Measurements from ENCODE around the gene ZC3H6. TPM values are rescaled to one million over a fixed set of nuclear protein-coding genes. Genes with fewer than 3 reads are reported as not detected.

ZC3H6 gene
- total and polyA plus RNA-seq, 12 donors: 0.83 to 29.5 (median 25.0) TPM

DNA sequence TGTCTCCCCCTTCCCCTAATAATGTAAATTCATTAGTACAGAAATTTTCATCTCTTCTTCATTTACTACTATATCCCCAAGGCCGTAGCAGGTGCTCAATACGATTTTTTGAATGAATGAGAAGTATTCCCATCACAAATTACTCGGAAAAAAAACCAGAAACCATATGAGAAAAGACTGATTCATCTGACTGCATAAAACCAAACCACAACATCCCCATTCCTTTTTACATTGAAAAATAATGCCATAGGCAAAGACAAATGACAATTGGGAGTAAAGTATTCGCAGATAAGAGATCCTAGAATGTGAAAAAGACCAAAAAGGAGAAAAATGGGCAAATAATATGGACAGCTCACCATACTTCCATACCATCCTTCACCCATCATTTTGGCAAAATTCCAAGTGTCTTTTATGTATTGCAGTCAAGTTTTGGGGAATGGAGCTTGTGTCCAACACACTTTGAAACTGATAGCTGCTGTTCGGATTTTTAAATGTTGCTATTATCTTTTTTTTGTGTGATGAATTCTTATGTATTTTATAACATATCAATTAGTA lies 22.1 kb upstream of the ZC3H6 start:
- Histone ChIP-seq H3K36me3 (peaks cover 0 to 23% (median 6%) of the 10 kb centered on the region in 9 donors), H3K27ac (no peak overlapping the region), H3K4me3 (peak overlapping the region in 1 of 10 donors; percentile 84), H3K27me3 (no peaks in the 10 kb centered on the region), H3K9me3 (no peaks in the 10 kb centered on the region), H3K4me1 (peaks cover 0 to 36% (median 14%) of the 10 kb centered on the region in 9 donors)
- intact Hi-C loops (cut with DNase I): loop anchor here in 8 of 10 donors (10.0 kb wide), 6 partner anchors 61 to 359 kb away; partner anchors contain the start of genes TMEM87B (in 4 of the 8), CHCHD5 (in 1 of the 8), MERTK (in 1 of the 8) and RGPD8 (in 1 of the 8)
- TF ChIP-seq, protein P1, sequence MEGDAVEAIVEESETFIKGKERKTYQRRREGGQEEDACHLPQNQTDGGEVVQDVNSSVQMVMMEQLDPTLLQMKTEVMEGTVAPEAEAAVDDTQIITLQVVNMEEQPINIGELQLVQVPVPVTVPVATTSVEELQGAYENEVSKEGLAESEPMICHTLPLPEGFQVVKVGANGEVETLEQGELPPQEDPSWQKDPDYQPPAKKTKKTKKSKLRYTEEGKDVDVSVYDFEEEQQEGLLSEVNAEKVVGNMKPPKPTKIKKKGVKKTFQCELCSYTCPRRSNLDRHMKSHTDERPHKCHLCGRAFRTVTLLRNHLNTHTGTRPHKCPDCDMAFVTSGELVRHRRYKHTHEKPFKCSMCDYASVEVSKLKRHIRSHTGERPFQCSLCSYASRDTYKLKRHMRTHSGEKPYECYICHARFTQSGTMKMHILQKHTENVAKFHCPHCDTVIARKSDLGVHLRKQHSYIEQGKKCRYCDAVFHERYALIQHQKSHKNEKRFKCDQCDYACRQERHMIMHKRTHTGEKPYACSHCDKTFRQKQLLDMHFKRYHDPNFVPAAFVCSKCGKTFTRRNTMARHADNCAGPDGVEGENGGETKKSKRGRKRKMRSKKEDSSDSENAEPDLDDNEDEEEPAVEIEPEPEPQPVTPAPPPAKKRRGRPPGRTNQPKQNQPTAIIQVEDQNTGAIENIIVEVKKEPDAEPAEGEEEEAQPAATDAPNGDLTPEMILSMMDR (IDR thresholded peaks at IDR 0.05): no peak
- no peak for ATAC-seq
- DNase-seq: no peak
- 91 to 93% methylated on average over 5 of the region's 5 CpGs for WGBS, 2 donors

DNA sequence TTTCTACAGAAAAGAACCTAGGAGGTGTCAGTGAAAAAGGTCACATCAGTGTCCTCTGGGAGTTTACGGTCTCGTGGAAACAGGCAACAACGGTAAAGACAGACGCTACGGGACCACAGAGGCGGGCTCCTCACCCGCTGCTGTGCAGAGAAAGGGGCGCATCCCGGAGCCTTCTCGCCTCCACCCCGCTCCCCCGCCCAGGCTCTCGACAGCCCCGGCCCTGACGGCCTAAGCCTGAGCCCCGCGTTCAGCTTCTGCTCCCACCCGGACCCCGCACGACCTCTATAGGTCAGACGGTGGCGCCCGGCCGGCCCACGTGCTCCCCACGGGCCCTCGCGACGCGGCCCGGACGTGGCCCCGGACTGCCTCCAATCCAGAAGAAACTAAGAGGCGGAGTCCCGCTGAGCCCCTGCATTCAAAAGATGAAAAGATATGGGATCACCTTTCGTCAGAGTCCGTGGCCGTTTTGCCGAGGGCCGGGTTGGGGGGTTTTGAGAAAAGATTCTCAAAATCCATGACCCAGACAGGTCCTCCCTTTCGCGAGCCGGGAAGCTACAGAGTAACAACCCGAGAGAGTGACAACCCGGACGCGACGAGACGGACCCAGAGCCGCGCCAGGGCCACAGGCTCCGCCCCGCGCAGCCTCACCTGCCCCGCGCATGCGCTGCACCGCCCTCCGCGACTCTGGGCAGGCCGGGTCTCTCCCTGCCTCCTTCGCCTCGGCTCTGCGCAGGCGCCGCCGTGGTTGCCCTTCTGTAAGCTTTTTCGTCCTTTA lies 20.7 kb upstream of the ZC3H6 start, which contains the start of gene ZC3H8:
ZC3H8 (minus strand) TSS at position 577 of the 775 bp plus-strand sequence; CDS start at position 516, 61 bp downstream.
- intact Hi-C loops (cut with DNase I): loop anchor here in 9 of 10 donors (2.0 to 10.0 kb wide), 11 partner anchors 20 to 360 kb away; partner anchors contain the start of genes TMEM87B (in 4 of the 9), ZC3H6 (in 3 of the 9), RGPD8 (in 2 of the 9) and CHCHD5 (in 1 of the 9)
- TF ChIP-seq, protein P1 (IDR thresholded peaks at IDR 0.05): peak in 3 of 9 donors; percentile 10 to 26 (median 15)

DNA sequence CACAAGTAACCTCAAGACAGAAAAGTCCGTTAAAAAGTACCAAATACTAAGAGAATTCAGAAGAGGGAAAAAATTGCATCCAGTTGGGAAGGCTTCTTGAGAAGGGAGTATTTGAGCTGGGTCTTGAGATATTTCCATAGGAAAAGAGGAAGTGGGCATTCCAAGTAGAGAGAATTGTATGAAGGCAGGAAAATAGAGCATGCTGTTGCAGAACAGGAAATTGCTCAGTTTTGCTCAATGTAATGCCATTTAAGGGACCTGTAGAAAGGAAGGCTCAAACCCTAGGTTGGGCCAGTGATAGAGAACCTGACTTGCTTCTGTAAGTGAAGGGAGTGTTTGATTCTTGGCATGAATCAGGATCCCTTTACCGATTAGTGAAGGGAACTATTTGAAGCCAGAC lies 19.5 kb upstream of the ZC3H6 start:
- ATAC-seq (no peak), DNase-seq (no peak)
- WGBS, 2 donors: 75 to 85% methylated on average over 2 of the region's 2 CpGs
- TF ChIP-seq, protein P1 (IDR thresholded peaks at IDR 0.05): no peak
- Histone ChIP-seq H3K4me1 (peaks cover 0 to 44% (median 14%) of the 10 kb centered on the region in 9 donors), H3K4me3 (peak overlapping the region in 1 of 10 donors; percentile 84), H3K36me3 (no peaks in the 10 kb centered on the region), H3K27me3 (no peaks in the 10 kb centered on the region), H3K27ac (peak overlapping the region in 1 of 10 donors; percentile 88), H3K9me3 (no peaks in the 10 kb centered on the region)
- intact Hi-C loops (cut with DNase I): loop anchor here in 9 of 10 donors (2.0 to 10.0 kb wide), 11 partner anchors 19 to 361 kb away; partner anchors contain the start of genes TMEM87B (in 4 of the 9), ZC3H6 (in 3 of the 9), RGPD8 (in 2 of the 9) and CHCHD5 (in 1 of the 9)

More for the DNA sequence above, 20.7 kb upstream of the ZC3H6 start, which contains the start of gene ZC3H8:
- H3K4me3 ChIP-seq: peak within 1 kb of the TSS; percentile 52 to 84 (median 73)
- peaks cover 0 to 42% (median 14%) of the 10 kb centered on the region in 9 donors for H3K4me1 ChIP-seq
- ATAC-seq (peak; percentile 99 to 100 (median 99)), DNase-seq (peak; percentile 93 to 97)
- peak within 1 kb of the TSS; percentile 33 to 91 (median 86) for H3K27ac ChIP-seq
- H3K9me3 ChIP-seq: no peaks in the 10 kb centered on the region
- H3K36me3 ChIP-seq: peaks cover 0 to 9% (median 0%) of the 10 kb centered on the region in 9 donors
- H3K27me3 ChIP-seq: no peaks in the 10 kb centered on the region
- 0 to 1% methylated on average over 68 of the region's 68 CpGs for WGBS, 2 donors

DNA sequence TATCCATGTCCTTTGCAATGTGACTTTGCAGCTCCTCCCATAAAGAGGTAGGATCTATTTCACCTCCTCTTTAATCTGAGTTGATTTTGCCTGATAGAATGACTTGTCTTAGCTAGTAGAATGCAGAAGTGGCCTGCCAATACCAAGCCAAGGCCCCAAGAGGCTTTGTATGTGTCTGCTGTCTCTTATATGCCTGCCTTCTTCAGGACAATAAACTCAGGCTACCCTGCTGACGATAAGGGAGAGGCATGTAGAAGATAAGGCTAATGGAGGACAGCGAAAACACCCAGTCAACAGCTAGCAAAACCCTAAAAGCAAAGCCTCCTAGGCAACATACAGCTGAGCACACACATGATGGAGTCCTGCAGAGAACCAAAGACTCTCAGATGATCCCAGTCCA lies 18.7 kb upstream of the ZC3H6 start:
- H3K27ac ChIP-seq: no peak overlapping the region
- WGBS, 2 donors: 76 to 78% methylated on average over 2 of the region's 2 CpGs
- no peak for DNase-seq
- H3K4me3 ChIP-seq: no peak overlapping the region
- intact Hi-C loops (cut with DNase I): loop anchor here in 9 of 10 donors (5.0 to 10.0 kb wide), 10 partner anchors 58 to 362 kb away; partner anchors contain the start of genes TMEM87B (in 4 of the 9), RGPD8 (in 2 of the 9), CHCHD5 (in 1 of the 9) and MERTK (in 1 of the 9)
- ATAC-seq: no peak
- H3K27me3 ChIP-seq: no peaks in the 10 kb centered on the region
- no peaks in the 10 kb centered on the region for H3K36me3 ChIP-seq
- peaks cover 0 to 44% (median 14%) of the 10 kb centered on the region in 9 donors for H3K4me1 ChIP-seq
- TF ChIP-seq, protein P1 (IDR thresholded peaks at IDR 0.05): no peak
- no peaks in the 10 kb centered on the region for H3K9me3 ChIP-seq

Measured in heart right ventricle (tissue), 16 donors.